ENCODE data around the gene GLB1L2.
A peak's percentile ranks its signal among the peaks of the same experiment; 100 is the strongest.

The GLB1L2 gene

DNA sequence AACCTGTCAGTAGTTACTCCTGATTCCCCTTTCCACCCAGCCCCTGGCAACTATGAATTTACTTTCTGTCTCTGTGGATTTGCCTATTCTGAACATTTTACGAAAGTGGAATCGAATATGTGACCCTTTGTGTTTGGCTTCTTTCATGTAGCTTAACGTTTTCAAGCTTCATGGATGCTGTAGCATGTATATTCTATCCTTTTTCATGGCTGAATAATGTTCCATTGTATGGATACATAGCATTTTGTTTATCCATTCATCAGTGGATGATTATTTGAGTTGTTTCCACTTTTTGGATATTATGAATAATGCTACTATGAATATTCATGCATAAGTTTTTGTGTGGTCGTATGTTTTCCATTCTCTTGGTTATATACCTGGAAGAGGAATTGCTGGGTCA, 9.2 kb upstream of the GLB1L2 start:
- H3K14ac ChIP-seq (ENCODE audit: low read length in 2 of 2) = no peak overlapping the region
- H3K27ac ChIP-seq (ENCODE audit: low read length, poor library complexity, severe bottlenecking) = no peak overlapping the region
- H2BK15ac ChIP-seq (ENCODE audit: low read depth, poor library complexity, severe bottlenecking) = no peak overlapping the region
- no peak overlapping the region for H3K4ac ChIP-seq (ENCODE audit: low read depth in 1 of 2, low read length in 2 of 2)
- WGBS = 71% methylated on average over 3 of the region's 4 CpGs
- no peak overlapping the region for H2BK12ac ChIP-seq (ENCODE audit: low read length in 2 of 2)
- no peak overlapping the region for H4K91ac ChIP-seq (ENCODE audit: low read length)
- no peak overlapping the region for H2BK5ac ChIP-seq (ENCODE audit: low read depth, low read length, poor library complexity, severe bottlenecking)
- no peak overlapping the region for H3K4me2 ChIP-seq (ENCODE audit: low read length, poor library complexity, severe bottlenecking)
- H3K4me1 ChIP-seq (ENCODE audit: control insufficient read depth, insufficient read depth, low read depth, low read length) = no peaks in the 10 kb centered on the region
- peaks cover 38% of the 10 kb centered on the region for H3K9me3 ChIP-seq (ENCODE audit: control insufficient read depth, low read length)
- no peak overlapping the region for H4K8ac ChIP-seq (ENCODE audit: low read length)
- H3K79me1 ChIP-seq (replicated peaks; ENCODE audit: low read length, poor library complexity, severe bottlenecking) = no peaks in the 10 kb centered on the region
- no peak overlapping the region for H3K4me3 ChIP-seq (ENCODE audit: insufficient read depth in 1 of 2, low read depth in 1 of 2, low read length in 2 of 2)
- no peaks in the 10 kb centered on the region for H3K27me3 ChIP-seq (ENCODE audit: control insufficient read depth in 1 of 2, insufficient read depth in 1 of 2, low read length in 2 of 2)
- no peak overlapping the region for H2AFZ ChIP-seq (ENCODE audit: low read depth, low read length)
- DNase-seq = no peak
- H3K23ac ChIP-seq (ENCODE audit: low read length in 2 of 2) = no peak overlapping the region
- no peak overlapping the region for H3K18ac ChIP-seq (ENCODE audit: low read depth in 1 of 2, low read length in 2 of 2)
- no peak overlapping the region for H2AK5ac ChIP-seq (ENCODE audit: low read length, severe bottlenecking)
- no peaks in the 10 kb centered on the region for H3K36me3 ChIP-seq (ENCODE audit: control insufficient read depth in 1 of 2, insufficient read depth in 2 of 2, low read depth in 1 of 2, low read length in 2 of 2)
- no peak overlapping the region for H3K9ac ChIP-seq (ENCODE audit: low read length)
- no peak overlapping the region for H2BK120ac ChIP-seq (ENCODE audit: low read depth, low read length)

DNA sequence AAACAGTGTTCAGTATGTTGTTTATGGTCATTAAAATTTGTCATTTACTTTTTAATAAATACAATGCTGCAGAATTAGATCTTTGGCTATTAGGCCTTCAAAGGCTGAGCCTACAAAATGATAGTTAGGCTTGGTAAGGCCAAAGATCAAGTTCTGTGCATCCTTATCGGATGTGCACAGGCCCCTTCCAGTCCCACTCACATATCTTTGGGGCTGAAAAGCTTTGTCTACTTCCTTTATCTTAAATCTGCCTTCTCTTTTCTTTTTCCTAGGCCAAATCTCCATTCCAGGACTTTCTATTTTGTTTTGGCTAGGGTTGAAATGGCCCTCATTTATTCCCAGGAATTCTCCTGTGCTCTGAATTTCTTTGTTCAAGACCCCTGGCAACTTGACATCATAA, 3.4 kb upstream of the GLB1L2 start:
- Histone ChIP-seq H3K18ac (ENCODE audit: low read depth in 1 of 2, low read length in 2 of 2) (no peak overlapping the region), H2BK15ac (ENCODE audit: low read depth, poor library complexity, severe bottlenecking) (no peak overlapping the region), H3K4me2 (ENCODE audit: low read length, poor library complexity, severe bottlenecking) (no peak overlapping the region), H3K79me1 (replicated peaks; ENCODE audit: low read length, poor library complexity, severe bottlenecking) (no peaks in the 10 kb centered on the region), H3K4ac (ENCODE audit: low read depth in 1 of 2, low read length in 2 of 2) (no peak overlapping the region), H3K14ac (ENCODE audit: low read length in 2 of 2) (no peak overlapping the region), H2AFZ (ENCODE audit: low read depth, low read length) (no peak overlapping the region), H2AK5ac (ENCODE audit: low read length, severe bottlenecking) (no peak overlapping the region), H3K4me3 (ENCODE audit: insufficient read depth in 1 of 2, low read depth in 1 of 2, low read length in 2 of 2) (no peak overlapping the region), H3K27ac (ENCODE audit: low read length, poor library complexity, severe bottlenecking) (no peak overlapping the region), H3K36me3 (ENCODE audit: control insufficient read depth in 1 of 2, insufficient read depth in 2 of 2, low read depth in 1 of 2, low read length in 2 of 2) (no peaks in the 10 kb centered on the region), H4K91ac (ENCODE audit: low read length) (no peak overlapping the region), H3K23ac (ENCODE audit: low read length in 2 of 2) (no peak overlapping the region), H4K8ac (ENCODE audit: low read length) (no peak overlapping the region), H3K27me3 (ENCODE audit: control insufficient read depth in 1 of 2, insufficient read depth in 1 of 2, low read length in 2 of 2) (peaks cover 25 to 29% of the 10 kb centered on the region in 2 experiments), H3K4me1 (ENCODE audit: control insufficient read depth, insufficient read depth, low read depth, low read length) (peaks cover 10% of the 10 kb centered on the region), H3K9me3 (ENCODE audit: control insufficient read depth, low read length) (no peaks in the 10 kb centered on the region), H3K9ac (ENCODE audit: low read length) (no peak overlapping the region), H2BK12ac (ENCODE audit: low read length in 2 of 2) (no peak overlapping the region), H2BK120ac (ENCODE audit: low read depth, low read length) (no peak overlapping the region), H2BK5ac (ENCODE audit: low read depth, low read length, poor library complexity, severe bottlenecking) (no peak overlapping the region)
- DNase-seq = no peak
- WGBS = 79% methylated on average over 1 of the region's 1 CpG

DNA sequence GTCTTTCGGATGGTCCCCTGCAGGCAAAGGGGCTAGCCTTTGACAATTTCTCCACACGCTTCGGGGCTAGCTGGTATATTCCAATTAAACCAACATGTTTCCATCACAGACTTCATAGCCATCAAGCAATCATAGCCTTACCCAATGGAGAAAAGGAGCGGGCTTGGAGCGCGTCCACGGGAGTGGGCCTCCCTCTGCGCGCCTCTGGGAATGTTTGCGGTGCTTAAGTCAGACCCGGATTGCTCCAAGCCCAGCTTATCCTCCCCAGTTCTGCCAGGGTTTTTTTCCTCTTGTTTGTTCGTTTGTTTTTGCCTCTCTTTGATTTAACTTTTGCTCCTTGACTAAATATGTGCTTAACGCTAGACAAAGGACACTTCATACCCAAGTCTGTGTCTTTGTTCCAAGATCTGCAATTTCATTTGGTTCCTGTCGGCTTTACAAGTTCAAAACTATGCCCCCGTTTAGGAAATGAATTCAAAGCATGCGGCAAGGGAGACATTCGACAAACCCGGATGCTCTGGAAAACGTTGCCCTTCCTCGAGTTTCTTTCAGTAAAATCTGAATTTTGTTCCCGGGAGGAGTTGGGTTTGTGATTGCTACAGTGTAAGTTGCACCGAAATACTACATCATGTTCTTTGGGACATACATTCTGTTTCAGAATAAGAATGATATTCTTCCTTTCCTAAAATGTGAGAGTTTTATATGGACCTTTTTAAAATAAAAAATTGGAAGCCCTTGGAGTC, 1.0 kb upstream of the GLB1L2 start:
- Histone ChIP-seq H3K27me3 (ENCODE audit: control insufficient read depth in 1 of 2, insufficient read depth in 1 of 2, low read length in 2 of 2) (peaks cover 35 to 36% of the 10 kb centered on the region in 2 experiments), H2BK15ac (ENCODE audit: low read depth, poor library complexity, severe bottlenecking) (no peak overlapping the region), H2AFZ (ENCODE audit: low read depth, low read length) (no peak overlapping the region), H3K14ac (ENCODE audit: low read length in 2 of 2) (no peak overlapping the region), H4K8ac (ENCODE audit: low read length) (no peak overlapping the region), H3K36me3 (ENCODE audit: control insufficient read depth in 1 of 2, insufficient read depth in 2 of 2, low read depth in 1 of 2, low read length in 2 of 2) (no peaks in the 10 kb centered on the region), H3K79me1 (replicated peaks; ENCODE audit: low read length, poor library complexity, severe bottlenecking) (no peaks in the 10 kb centered on the region), H3K27ac (ENCODE audit: low read length, poor library complexity, severe bottlenecking) (no peak overlapping the region), H3K9ac (ENCODE audit: low read length) (no peak overlapping the region), H2BK5ac (ENCODE audit: low read depth, low read length, poor library complexity, severe bottlenecking) (no peak overlapping the region), H2BK12ac (ENCODE audit: low read length in 2 of 2) (no peak overlapping the region), H3K4me1 (ENCODE audit: control insufficient read depth, insufficient read depth, low read depth, low read length) (peaks cover 10% of the 10 kb centered on the region), H3K23ac (ENCODE audit: low read length in 2 of 2) (no peak overlapping the region), H3K4ac (ENCODE audit: low read depth in 1 of 2, low read length in 2 of 2) (no peak overlapping the region), H3K4me3 (ENCODE audit: insufficient read depth in 1 of 2, low read depth in 1 of 2, low read length in 2 of 2) (peak overlapping the region in 1 of 2 experiments; percentile 55), H3K9me3 (ENCODE audit: control insufficient read depth, low read length) (no peaks in the 10 kb centered on the region), H2BK120ac (ENCODE audit: low read depth, low read length) (no peak overlapping the region), H2AK5ac (ENCODE audit: low read length, severe bottlenecking) (no peak overlapping the region), H4K91ac (ENCODE audit: low read length) (no peak overlapping the region), H3K18ac (ENCODE audit: low read depth in 1 of 2, low read length in 2 of 2) (no peak overlapping the region), H3K4me2 (ENCODE audit: low read length, poor library complexity, severe bottlenecking) (no peak overlapping the region)
- 56% methylated on average over 19 of the region's 22 CpGs for WGBS
- no peak for DNase-seq

DNA sequence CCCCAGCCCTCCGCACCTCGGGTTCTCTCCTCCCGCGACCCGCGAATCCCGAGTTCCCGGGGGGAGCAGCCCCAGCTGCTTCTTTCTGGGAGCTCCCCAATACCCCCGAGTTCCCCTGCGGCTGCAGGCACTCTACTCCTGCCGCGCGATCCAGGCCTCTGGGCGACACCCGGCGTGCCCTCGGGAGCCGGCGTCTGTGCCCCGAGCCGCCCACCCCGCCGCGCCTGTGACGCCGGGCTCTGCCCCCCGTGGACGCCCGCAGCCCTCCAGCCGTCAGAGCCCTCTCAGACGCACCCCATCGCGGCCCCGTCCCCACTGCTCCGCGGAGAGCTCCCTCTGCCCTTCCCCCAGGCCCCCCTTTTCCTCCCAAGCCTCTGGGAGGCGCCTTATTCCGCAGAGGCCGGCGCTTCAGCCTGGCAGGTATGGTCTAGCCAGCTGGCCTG, 422 bp downstream of the GLB1L2 start:
- WGBS = 4% methylated on average over 40 of the region's 40 CpGs
- peak overlapping the region; percentile 77 for H3K4me2 ChIP-seq (ENCODE audit: low read length, poor library complexity, severe bottlenecking)
- no peak overlapping the region for H3K14ac ChIP-seq (ENCODE audit: low read length in 2 of 2)
- no peak overlapping the region for H2BK5ac ChIP-seq (ENCODE audit: low read depth, low read length, poor library complexity, severe bottlenecking)
- peaks cover 36 to 37% of the 10 kb centered on the region in 2 experiments for H3K27me3 ChIP-seq (ENCODE audit: control insufficient read depth in 1 of 2, insufficient read depth in 1 of 2, low read length in 2 of 2)
- H2BK12ac ChIP-seq (ENCODE audit: low read length in 2 of 2) = no peak overlapping the region
- no peak overlapping the region for H3K18ac ChIP-seq (ENCODE audit: low read depth in 1 of 2, low read length in 2 of 2)
- no peak overlapping the region for H3K4ac ChIP-seq (ENCODE audit: low read depth in 1 of 2, low read length in 2 of 2)
- H3K27ac ChIP-seq (ENCODE audit: low read length, poor library complexity, severe bottlenecking) = no peak overlapping the region
- no peak overlapping the region for H2BK120ac ChIP-seq (ENCODE audit: low read depth, low read length)
- H3K36me3 ChIP-seq (ENCODE audit: control insufficient read depth in 1 of 2, insufficient read depth in 2 of 2, low read depth in 1 of 2, low read length in 2 of 2) = no peaks in the 10 kb centered on the region
- H3K9ac ChIP-seq (ENCODE audit: low read length) = no peak overlapping the region
- no peaks in the 10 kb centered on the region for H3K9me3 ChIP-seq (ENCODE audit: control insufficient read depth, low read length)
- no peak overlapping the region for H4K91ac ChIP-seq (ENCODE audit: low read length)
- H3K23ac ChIP-seq (ENCODE audit: low read length in 2 of 2) = no peak overlapping the region
- H2AK5ac ChIP-seq (ENCODE audit: low read length, severe bottlenecking) = no peak overlapping the region
- H3K4me1 ChIP-seq (ENCODE audit: control insufficient read depth, insufficient read depth, low read depth, low read length) = peaks cover 10% of the 10 kb centered on the region
- DNase-seq = no peak
- no peaks in the 10 kb centered on the region for H3K79me1 ChIP-seq (replicated peaks; ENCODE audit: low read length, poor library complexity, severe bottlenecking)
- no peak overlapping the region for H2AFZ ChIP-seq (ENCODE audit: low read depth, low read length)
- H2BK15ac ChIP-seq (ENCODE audit: low read depth, poor library complexity, severe bottlenecking) = no peak overlapping the region
- H3K4me3 ChIP-seq (ENCODE audit: insufficient read depth in 1 of 2, low read depth in 1 of 2, low read length in 2 of 2) = peak overlapping the region; percentile 28 to 62
- no peak overlapping the region for H4K8ac ChIP-seq (ENCODE audit: low read length)

Data from mesenchymal stem cell (in vitro differentiated cells and primary cell).